Transverse colon (tissue), 4 donors: ENCODE data around the gene FBLN7.

ENCODE experiments used
- CTCF ChIP-seq, 5 experiments: fragments of 200-600 bp in 3 of 5; fragments of 450-650 bp in 2 of 5; sonication (generic) in 3 of 5; IDR thresholded peaks; 1 replicate in 2 of 5; 2 replicates in 3 of 5; pipeline ENCODE4 v1.5.1; 2016 to 2017; ENCODE audit warnings: antibody characterized with exemption in 5 of 5, inconsistent platforms in 3 of 5, mild to moderate bottlenecking in 2 of 5, moderate library complexity in 1 of 5
- POLR2A ChIP-seq: fragments of 450-650 bp; IDR thresholded peaks from one replicate; pipeline ENCODE4 v1.6.1; 2016; ENCODE audit warnings: antibody characterized with exemption, mild to moderate bottlenecking, moderate library complexity
- POLR2AphosphoS5 ChIP-seq, 3 donors: sonication (generic); formaldehyde crosslinking; IDR thresholded peaks; one replicate each; pipeline ENCODE4 v1.6.1; 2016; ENCODE audit warnings: antibody characterized with exemption in 3 of 3

DNA sequence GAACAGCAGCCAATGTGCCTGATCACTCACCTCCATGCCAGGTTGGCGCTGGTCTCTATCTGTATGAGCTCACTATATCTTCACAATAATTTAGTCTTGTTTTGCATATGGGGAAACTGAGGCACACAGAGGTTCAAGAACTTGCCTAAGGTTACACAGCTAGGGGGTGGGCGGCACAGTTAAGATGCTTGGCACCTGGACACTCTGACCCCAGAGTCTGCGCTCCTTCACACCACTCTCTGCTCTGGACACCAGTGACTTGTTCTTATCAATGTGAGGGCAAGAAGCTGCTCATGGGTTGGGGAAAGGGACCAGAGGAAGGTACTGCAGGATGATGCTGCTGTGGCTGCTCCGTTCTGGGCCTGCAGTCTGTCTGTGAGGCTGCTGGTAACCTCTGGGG lies 27.1 kb downstream of the FBLN7 start:
- TF ChIP-seq CTCF (IDR thresholded peaks at IDR 0.05): no peak
- no peak for TF ChIP-seq POLR2A
- TF ChIP-seq POLR2AphosphoS5 (IDR thresholded peaks at IDR 0.05): no peak
